ENCODE results near the gene DOCK8.

The DOCK8 gene

DNA sequence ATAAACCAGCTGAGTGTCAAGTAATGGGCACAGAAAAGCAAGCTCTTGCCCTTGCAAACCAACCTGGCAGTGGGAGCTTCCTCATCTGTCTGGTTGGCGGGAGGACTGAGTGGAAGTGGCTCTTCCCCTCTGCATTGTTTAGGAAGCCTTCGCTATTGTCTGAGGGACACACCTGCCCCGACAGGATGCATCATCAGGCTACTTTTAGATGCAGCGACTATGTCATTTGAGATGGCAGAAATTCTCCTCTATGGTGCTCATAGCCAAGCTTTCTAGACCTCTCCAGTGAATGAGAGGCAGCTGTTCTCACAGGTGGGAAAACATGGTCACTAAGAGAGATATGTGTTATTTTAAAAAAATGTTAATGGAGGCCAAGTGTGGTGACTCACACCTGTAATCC, 104.0 kb downstream of the DOCK8 start:
- DNase-seq: no peak

DNA sequence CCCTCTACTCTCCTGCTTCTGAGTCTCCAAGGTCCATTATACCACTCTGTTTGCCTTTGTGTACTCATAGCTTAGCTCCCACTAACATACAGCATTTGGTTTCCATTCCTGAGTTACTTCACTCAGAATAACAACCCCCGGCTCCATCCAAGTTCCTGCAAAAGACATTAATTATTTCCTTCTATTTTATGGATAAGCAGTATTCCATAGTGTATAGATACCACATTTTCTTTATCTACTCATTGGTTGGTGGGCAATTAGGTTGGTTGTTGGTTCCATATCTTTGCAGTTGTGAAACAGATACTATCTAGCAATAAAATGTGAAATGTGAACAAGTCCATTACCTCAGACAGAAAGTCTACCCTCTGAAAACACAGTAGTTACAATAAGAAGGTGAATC, 110.3 kb downstream of the DOCK8 start:
- DNase-seq: no peak

GRCh38 chr9:326667-327066, 112.0 kb downstream of the DOCK8 start:
- no peak for DNase-seq

GRCh38 chr9:328453-328852, 113.8 kb downstream of the DOCK8 start:
- DNase-seq: no peak

GRCh38 chr9:331197-331596, 116.5 kb downstream of the DOCK8 start:
- no peak for DNase-seq

DNA sequence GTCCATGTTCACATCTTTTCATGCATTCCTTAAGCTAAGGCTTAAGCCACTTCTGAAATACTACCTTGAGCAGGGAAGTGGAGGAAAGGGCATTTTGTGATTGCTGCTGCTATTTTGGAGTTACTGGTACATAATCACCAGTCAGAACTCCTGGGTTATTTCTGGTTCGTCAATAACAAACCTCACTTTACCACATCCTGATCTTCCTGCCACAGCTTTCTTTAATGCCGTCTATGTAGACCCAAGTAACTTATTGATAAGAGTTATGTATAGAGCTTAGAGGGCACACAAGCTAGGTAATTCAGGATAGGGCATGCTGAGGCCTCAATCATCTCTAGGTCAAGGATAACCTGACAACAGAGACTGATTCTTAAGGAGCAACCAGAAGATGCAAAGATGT, 120.7 kb downstream of the DOCK8 start:
- DNase-seq: no peak

GRCh38 chr9:336039-336438, 121.4 kb downstream of the DOCK8 start:
- no peak for DNase-seq

DNA sequence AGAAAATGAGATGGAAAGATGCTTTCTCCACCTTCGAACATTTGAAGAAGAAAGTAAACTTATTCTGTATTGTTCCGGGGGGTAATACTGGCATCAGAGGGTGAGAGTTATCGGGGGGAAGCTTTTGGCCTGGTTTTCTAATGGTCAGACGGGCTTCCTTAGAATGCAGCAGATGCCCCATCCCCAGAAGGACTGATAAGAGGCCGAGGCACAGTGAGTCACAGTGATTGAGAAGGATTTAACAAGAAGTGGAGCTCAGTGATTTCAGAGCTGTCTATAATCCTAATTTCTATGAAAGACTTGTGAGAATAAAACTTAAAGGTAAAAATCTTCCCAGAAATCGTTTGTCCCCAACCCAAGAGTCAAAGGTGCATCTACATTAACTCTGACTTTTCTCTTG, 123.9 kb downstream of the DOCK8 start:
- DNase-seq: no peak

- no peak for DNase-seq
These were observed 127.2 kb downstream of the DOCK8 start for GRCh38 chr9:341634-342421.

- no peak for DNase-seq
These were observed 129.1 kb downstream of the DOCK8 start for GRCh38 chr9:343773-344172.

GRCh38 chr9:346111-346571, 131.5 kb downstream of the DOCK8 start:
- DNase-seq: no peak

GRCh38 chr9:347667-348292, 133.1 kb downstream of the DOCK8 start:
- no peak for DNase-seq

- no peak for DNase-seq
These were observed 135.7 kb downstream of the DOCK8 start for GRCh38 chr9:350384-350783.

- no peak for DNase-seq
These were observed 137.3 kb downstream of the DOCK8 start for GRCh38 chr9:351916-352315.

- no peak for DNase-seq
These were observed 138.4 kb downstream of the DOCK8 start for GRCh38 chr9:353077-353476.

- no peak for DNase-seq
These were observed 139.8 kb downstream of the DOCK8 start for GRCh38 chr9:354453-354852.

GRCh38 chr9:357560-357959, 142.9 kb downstream of the DOCK8 start:
- DNase-seq: no peak

- DNase-seq: no peak
These were observed 148.1 kb downstream of the DOCK8 start for GRCh38 chr9:362561-363273.

GRCh38 chr9:363274-363612, 148.6 kb downstream of the DOCK8 start:
- DNase-seq: no peak

DNA sequence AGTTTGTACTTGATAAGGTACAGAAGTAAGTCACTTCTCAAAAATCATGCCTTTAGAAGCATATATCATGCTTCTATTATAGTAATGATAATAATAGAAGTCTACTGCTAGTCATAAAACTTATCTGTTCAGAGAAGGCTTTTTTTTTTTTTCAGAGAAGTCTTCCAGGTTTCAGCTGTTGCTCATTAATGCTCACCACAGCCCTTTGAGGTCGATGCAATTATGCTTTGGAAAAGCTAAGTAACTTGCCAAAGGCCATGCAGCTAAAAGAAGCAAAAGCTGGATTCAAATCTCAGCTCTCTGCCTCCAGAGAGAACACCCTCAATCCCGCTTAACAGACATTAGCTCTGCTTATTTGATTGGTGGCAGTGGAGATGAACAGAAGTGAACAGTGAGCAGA, 150.8 kb downstream of the DOCK8 start:
- DNase-seq: no peak

DNA sequence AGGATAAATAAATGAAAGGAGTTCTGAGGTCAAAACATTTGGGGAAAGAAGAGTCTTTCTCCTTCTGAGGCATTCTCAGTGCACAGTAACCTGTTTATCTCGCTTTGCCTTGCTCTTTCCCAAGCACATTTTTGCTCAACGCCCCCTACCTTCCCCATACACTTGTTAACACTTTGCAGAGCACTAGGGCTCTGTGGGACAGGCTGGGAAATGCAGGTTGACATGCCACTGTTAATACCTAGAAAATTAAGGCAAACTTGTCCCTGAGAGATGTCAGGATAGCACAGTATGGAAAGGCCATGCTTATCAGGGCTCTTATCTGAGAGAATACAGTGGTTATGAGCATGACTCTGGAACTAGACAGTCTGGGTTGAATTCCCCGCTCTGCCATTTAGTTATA, 152.0 kb downstream of the DOCK8 start:
- no peak for DNase-seq

- DNase-seq: no peak
These were observed 155.4 kb downstream of the DOCK8 start for GRCh38 chr9:370086-370485.

- DNase-seq: no peak
These were observed 156.7 kb downstream of the DOCK8 start for GRCh38 chr9:371349-371748.

- no peak for DNase-seq
These were observed 157.5 kb downstream of the DOCK8 start for GRCh38 chr9:372128-372527.
